C4-2B (cell line): Measurements from ENCODE around the gene FAM156B.
A peak's percentile ranks its signal among the peaks of the same experiment; 100 is the strongest.
"Not testable (repeated sequence)": the region's sequence is repeated elsewhere in the genome, so short reads cannot be mapped to it uniquely, and the experiment has no call there.

ENCODE experiments used
- H3K27ac ChIP-seq: fragments of 450-650 bp; 2 replicates; pipeline ENCODE4 v1.5.1; 2017
- CTCF ChIP-seq: fragments of 450-650 bp; conservative IDR thresholded peaks from 2 replicates; pipeline ENCODE4 v1.5.1; 2017; ENCODE audit warnings: mild to moderate bottlenecking
- ZFX ChIP-seq: fragments of 450-650 bp; IDR thresholded peaks from 2 replicates; pipeline ENCODE4 v1.6.1; 2017

FAM156B gene

GRCh38 chrX:52934704-52935469 is 37.8 kb downstream of the FAM156B start:
- TF ChIP-seq CTCF (peak; percentile 79), ZFX (no peak)
- peak overlapping the region; percentile 97 for H3K27ac ChIP-seq

- H3K27ac ChIP-seq = peak overlapping the region; percentile 97
Observed at GRCh38 chrX:52935470-52935784, 38.3 kb downstream of the FAM156B start.

GRCh38 chrX:52940704-52941103 is 43.6 kb downstream of the FAM156B start:
- not testable (repeated sequence) for H3K27ac ChIP-seq

- H3K27ac ChIP-seq = not testable (repeated sequence)
Observed at GRCh38 chrX:52941728-52942127, 44.6 kb downstream of the FAM156B start.

GRCh38 chrX:52945838-52946494 is 48.8 kb downstream of the FAM156B start:
- H3K27ac ChIP-seq = not testable (repeated sequence)

- H3K27ac ChIP-seq = not testable (repeated sequence)
Observed at GRCh38 chrX:52947501-52947900, 50.4 kb downstream of the FAM156B start.

- H3K27ac ChIP-seq = not testable (repeated sequence)
Observed at GRCh38 chrX:52948265-52948664, 51.1 kb downstream of the FAM156B start.

- not testable (repeated sequence) for H3K27ac ChIP-seq
Observed at GRCh38 chrX:52949325-52949724, 52.2 kb downstream of the FAM156B start.

GRCh38 chrX:52949884-52950283 is 52.8 kb downstream of the FAM156B start:
- H3K27ac ChIP-seq = not testable (repeated sequence)
